ENCODE measurements around the gene ATP11A. TPM values are rescaled to one million over a fixed set of nuclear protein-coding genes. Genes with fewer than 3 reads are reported as not detected.
A peak's percentile ranks its signal among the peaks of the same experiment; 100 is the strongest.

ATP11A gene
- total and polyA plus RNA-seq, 9 of the 15 experiments (the other 6 are each of a cell fraction or from before 2014, with no cell fraction given): 0.38 to 34.2 (median 4.2) TPM

- peak; percentile 73 to 75 (median 74) for DNase-seq (ENCODE audit: extremely low read depth in 1 of 4, low spot score in 3 of 4)
- 59% methylated on average over 21 of the region's 40 CpGs for WGBS (ENCODE audit: insufficient coverage, low coverage, missing lambda C conversion rate)
- TF ChIP-seq NFRKB (IDR thresholded peaks at IDR 0.05; ENCODE audit: low read depth) (no peak), RBM22 (IDR thresholded peaks at IDR 0.05; ENCODE audit: low read depth, low read length, poor library complexity, severe bottlenecking) (no peak), STAG1 (CRISPR knock-in tag; IDR thresholded peaks at IDR 0.05; ENCODE audit: borderline replicate concordance) (peak; percentile 76; the same call in 1 of the 2 replicates), HMGN3 (IDR thresholded peaks at IDR 0.05; ENCODE audit: borderline replicate concordance, extremely low read depth, insufficient read length, low read depth, low read length) (peak; percentile 28), ZNF644 (tag; IDR thresholded peaks at IDR 0.05; ENCODE audit: low read depth) (no peak), EP400 (IDR thresholded peaks at IDR 0.05) (no peak), NCOA1 (IDR thresholded peaks at IDR 0.05; ENCODE audit: low read depth) (no peak), ZNF584 (CRISPR knock-in tag; IDR thresholded peaks at IDR 0.05; ENCODE audit: low read depth) (no peak), RAD21 (CRISPR knock-in tag; conservative IDR thresholded peaks at IDR 0.05 in 1 of 2, IDR thresholded peaks at IDR 0.05 in 1 of 2) (peak; percentile 64 to 78)
- TF ChIP-seq, protein P1, sequence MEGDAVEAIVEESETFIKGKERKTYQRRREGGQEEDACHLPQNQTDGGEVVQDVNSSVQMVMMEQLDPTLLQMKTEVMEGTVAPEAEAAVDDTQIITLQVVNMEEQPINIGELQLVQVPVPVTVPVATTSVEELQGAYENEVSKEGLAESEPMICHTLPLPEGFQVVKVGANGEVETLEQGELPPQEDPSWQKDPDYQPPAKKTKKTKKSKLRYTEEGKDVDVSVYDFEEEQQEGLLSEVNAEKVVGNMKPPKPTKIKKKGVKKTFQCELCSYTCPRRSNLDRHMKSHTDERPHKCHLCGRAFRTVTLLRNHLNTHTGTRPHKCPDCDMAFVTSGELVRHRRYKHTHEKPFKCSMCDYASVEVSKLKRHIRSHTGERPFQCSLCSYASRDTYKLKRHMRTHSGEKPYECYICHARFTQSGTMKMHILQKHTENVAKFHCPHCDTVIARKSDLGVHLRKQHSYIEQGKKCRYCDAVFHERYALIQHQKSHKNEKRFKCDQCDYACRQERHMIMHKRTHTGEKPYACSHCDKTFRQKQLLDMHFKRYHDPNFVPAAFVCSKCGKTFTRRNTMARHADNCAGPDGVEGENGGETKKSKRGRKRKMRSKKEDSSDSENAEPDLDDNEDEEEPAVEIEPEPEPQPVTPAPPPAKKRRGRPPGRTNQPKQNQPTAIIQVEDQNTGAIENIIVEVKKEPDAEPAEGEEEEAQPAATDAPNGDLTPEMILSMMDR (IDR thresholded peaks at IDR 0.05 in 2 of 3, conservative IDR thresholded peaks at IDR 0.05 in 1 of 3; ENCODE audit: insufficient read depth in 2 of 3, low read depth in 1 of 3, low read length in 3 of 3): peak; percentile 78 to 84 (median 82)
- TF ChIP-seq, protein P2, sequence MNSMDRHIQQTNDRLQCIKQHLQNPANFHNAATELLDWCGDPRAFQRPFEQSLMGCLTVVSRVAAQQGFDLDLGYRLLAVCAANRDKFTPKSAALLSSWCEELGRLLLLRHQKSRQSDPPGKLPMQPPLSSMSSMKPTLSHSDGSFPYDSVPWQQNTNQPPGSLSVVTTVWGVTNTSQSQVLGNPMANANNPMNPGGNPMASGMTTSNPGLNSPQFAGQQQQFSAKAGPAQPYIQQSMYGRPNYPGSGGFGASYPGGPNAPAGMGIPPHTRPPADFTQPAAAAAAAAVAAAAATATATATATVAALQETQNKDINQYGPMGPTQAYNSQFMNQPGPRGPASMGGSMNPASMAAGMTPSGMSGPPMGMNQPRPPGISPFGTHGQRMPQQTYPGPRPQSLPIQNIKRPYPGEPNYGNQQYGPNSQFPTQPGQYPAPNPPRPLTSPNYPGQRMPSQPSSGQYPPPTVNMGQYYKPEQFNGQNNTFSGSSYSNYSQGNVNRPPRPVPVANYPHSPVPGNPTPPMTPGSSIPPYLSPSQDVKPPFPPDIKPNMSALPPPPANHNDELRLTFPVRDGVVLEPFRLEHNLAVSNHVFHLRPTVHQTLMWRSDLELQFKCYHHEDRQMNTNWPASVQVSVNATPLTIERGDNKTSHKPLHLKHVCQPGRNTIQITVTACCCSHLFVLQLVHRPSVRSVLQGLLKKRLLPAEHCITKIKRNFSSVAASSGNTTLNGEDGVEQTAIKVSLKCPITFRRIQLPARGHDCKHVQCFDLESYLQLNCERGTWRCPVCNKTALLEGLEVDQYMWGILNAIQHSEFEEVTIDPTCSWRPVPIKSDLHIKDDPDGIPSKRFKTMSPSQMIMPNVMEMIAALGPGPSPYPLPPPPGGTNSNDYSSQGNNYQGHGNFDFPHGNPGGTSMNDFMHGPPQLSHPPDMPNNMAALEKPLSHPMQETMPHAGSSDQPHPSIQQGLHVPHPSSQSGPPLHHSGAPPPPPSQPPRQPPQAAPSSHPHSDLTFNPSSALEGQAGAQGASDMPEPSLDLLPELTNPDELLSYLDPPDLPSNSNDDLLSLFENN (IDR thresholded peaks at IDR 0.05; ENCODE audit: low read depth in 2 of 2, low read length in 2 of 2): no peak
- TF ChIP-seq, protein P3, sequence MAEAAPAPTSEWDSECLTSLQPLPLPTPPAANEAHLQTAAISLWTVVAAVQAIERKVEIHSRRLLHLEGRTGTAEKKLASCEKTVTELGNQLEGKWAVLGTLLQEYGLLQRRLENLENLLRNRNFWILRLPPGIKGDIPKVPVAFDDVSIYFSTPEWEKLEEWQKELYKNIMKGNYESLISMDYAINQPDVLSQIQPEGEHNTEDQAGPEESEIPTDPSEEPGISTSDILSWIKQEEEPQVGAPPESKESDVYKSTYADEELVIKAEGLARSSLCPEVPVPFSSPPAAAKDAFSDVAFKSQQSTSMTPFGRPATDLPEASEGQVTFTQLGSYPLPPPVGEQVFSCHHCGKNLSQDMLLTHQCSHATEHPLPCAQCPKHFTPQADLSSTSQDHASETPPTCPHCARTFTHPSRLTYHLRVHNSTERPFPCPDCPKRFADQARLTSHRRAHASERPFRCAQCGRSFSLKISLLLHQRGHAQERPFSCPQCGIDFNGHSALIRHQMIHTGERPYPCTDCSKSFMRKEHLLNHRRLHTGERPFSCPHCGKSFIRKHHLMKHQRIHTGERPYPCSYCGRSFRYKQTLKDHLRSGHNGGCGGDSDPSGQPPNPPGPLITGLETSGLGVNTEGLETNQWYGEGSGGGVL (CRISPR knock-in tag; IDR thresholded peaks at IDR 0.05): no peak
Observed at GRCh38 chr13:112873851-112874750, 184.3 kb downstream of the ATP11A start.

More at GRCh38 chr13:112873851-112874750, 184.3 kb downstream of the ATP11A start:
- no peak overlapping the region for H2AFZ ChIP-seq (ENCODE audit: low read depth, low read length)
- H3K4me3 ChIP-seq: no peak overlapping the region
- CTCF ChIA-PET (ENCODE audit: low intra/inter-chr PET ratio): interaction anchor here (1.3 kb wide), 1 partner anchor 234 kb away, joined by 8 read pairs; no protein-coding TSS in a partner anchor
- no peaks in the 10 kb centered on the region for H4K20me1 ChIP-seq (replicated peaks; ENCODE audit: control insufficient read depth, insufficient read depth, low read length)
- no peaks in the 10 kb centered on the region for H3K27me3 ChIP-seq (ENCODE audit: control insufficient read depth in 2 of 2, insufficient read depth in 2 of 2, low read length in 2 of 2)
- no peaks in the 10 kb centered on the region for H3K79me2 ChIP-seq (ENCODE audit: control insufficient read depth, insufficient read depth, low read length)
- FAIRE-seq (no peak), ATAC-seq (peak; percentile 99)
- H3K9me3 ChIP-seq (replicated peaks; ENCODE audit: control insufficient read depth, insufficient read depth, low read depth, low read length): no peaks in the 10 kb centered on the region
- H3K27ac ChIP-seq (ENCODE audit: extremely low read depth, low read depth, low read length): no peak overlapping the region
- peaks cover 19% of the 10 kb centered on the region; the same call in 1 of the 3 replicates for H3K36me3 ChIP-seq (ENCODE audit: control insufficient read depth, insufficient read depth, low read length)
- H3K4me2 ChIP-seq (ENCODE audit: insufficient read depth, low read length): no peak overlapping the region
- in situ Hi-C loops (cut with MboI) (loop anchor here (10.0 kb wide), 1 partner anchor 229 kb away; no protein-coding TSS in a partner anchor), intact Hi-C loops (cut with micrococcal nuclease) (loop anchor here (2.0 to 5.0 kb wide), 3 partner anchors 233 to 427 kb away; no protein-coding TSS in a partner anchor)
- H3K4me1 ChIP-seq (replicated peaks in 1 of 2; ENCODE audit: control insufficient read depth in 2 of 2, insufficient read depth in 2 of 2, low read length in 2 of 2): peaks cover 0 to 19% of the 10 kb centered on the region in 2 experiments; a peak in 2 of 5 replicates
- POLR2A ChIA-PET: interaction anchor here (1.2 kb wide), 1 partner anchor 12 kb away, joined by 3 read pairs; no protein-coding TSS in a partner anchor
- H3K9me1 ChIP-seq (ENCODE audit: control insufficient read depth, insufficient read depth, low read length): no peaks in the 10 kb centered on the region
- no TSS peak for BruUV-seq (replicated peaks)
- peak overlapping the region in 1 of 2 experiments; percentile 43; a peak in 1 of 4 replicates for H3K9ac ChIP-seq (ENCODE audit: insufficient read depth in 1 of 2, low read depth in 2 of 2, low read length in 2 of 2)
